Smooth muscle cell (in vitro differentiated cells): ENCODE data around the gene SPOUT1. TPM values are rescaled to one million over a fixed set of nuclear protein-coding genes. Genes with fewer than 3 reads are reported as not detected.

ENCODE experiments used
- DNase-seq: peaks from one replicate; lab custom pipeline; 2025; ENCODE audit not compliant: unreplicated experiment; lab: John Stamatoyannopoulos, UW
- H2AFZ ChIP-seq: fragments of 200-600 bp; sonication (generic); 2 replicates; pipeline ENCODE4 v1.6.0; 2016; ENCODE audit warnings: antibody characterized with exemption, low read depth, mild to moderate bottlenecking
- H3F3A ChIP-seq: fragments of 200-600 bp; sonication (generic); 2 replicates; pipeline ENCODE4 v1.6.0; 2017; ENCODE audit warnings: antibody characterized with exemption, low read depth
- H3K27ac ChIP-seq: fragments of 200-600 bp; sonication (generic); 2 replicates; pipeline ENCODE4 v1.5.1; 2016; ENCODE audit warnings: low read depth, mild to moderate bottlenecking
- H3K27me3 ChIP-seq: fragments of 200-600 bp; sonication (generic); 2 replicates; pipeline ENCODE4 v1.6.1; 2016; ENCODE audit warnings: low read depth, mild to moderate bottlenecking
- H3K36me3 ChIP-seq: fragments of 200-600 bp; sonication (generic); 2 replicates; pipeline ENCODE4 v1.5.1; 2016; ENCODE audit warnings: low read depth
- H3K4me1 ChIP-seq: fragments of 200-600 bp; sonication (generic); 2 replicates; pipeline ENCODE4 v1.5.1; 2016; ENCODE audit warnings: low read depth
- H3K4me2 ChIP-seq: fragments of 200-600 bp; sonication (generic); 2 replicates; pipeline ENCODE4 v1.6.0; 2016; ENCODE audit warnings: mild to moderate bottlenecking
- H3K4me3 ChIP-seq: fragments of 200-600 bp; sonication (generic); 2 replicates; pipeline ENCODE4 v1.5.1; 2016; ENCODE audit warnings: mild to moderate bottlenecking
- H3K79me2 ChIP-seq: fragments of 200-600 bp; sonication (generic); 2 replicates; pipeline ENCODE4 v1.6.0; 2016; ENCODE audit warnings: low read depth, mild to moderate bottlenecking
- H3K9ac ChIP-seq: fragments of 200-600 bp; sonication (generic); 2 replicates; pipeline ENCODE4 v1.6.0; 2016; ENCODE audit warnings: low read depth
- H3K9me3 ChIP-seq: fragments of 200-600 bp; sonication (generic); replicated peaks from 2 replicates; pipeline ENCODE4 v1.5.1; 2016; ENCODE audit warnings: low read depth
- H4K20me1 ChIP-seq: fragments of 200-600 bp; sonication (generic); 2 replicates; pipeline ENCODE4 v1.6.0; 2016; ENCODE audit warnings: low read depth
- CTCF ChIP-seq: fragments of 200-600 bp; sonication (generic); IDR thresholded peaks from 2 replicates; pipeline ENCODE4 v1.5.1; 2017; ENCODE audit warnings: borderline replicate concordance, mild to moderate bottlenecking, antibody characterized with exemption; ENCODE audit not compliant: insufficient read depth, poor library complexity, severe bottlenecking
- WGBS: methylation state at CpG from one replicate; pipeline ENCODE4 v1.1.7; 2016; ENCODE audit warnings: low lambda C conversion rate; 5-methylcytosine and 5-hydroxymethylcytosine counted together
- polyA plus RNA-seq: library from polyadenylated mRNA; unstranded; fragments of >200 nt; fragmentation: Nextera tagmentation; extraction: Ambion mirVana; gene quantifications from 2 replicates; pipeline ENCODE4 v1.2.1, GENCODE V29; 2016
- total RNA-seq: library from RNA; depleted of rRNA; stranded (reverse); fragments of >200 nt; gene quantifications from 2 replicates; pipeline ENCODE4 v1.2.3, GENCODE V29; 2014

Gene SPOUT1
- total and polyA plus RNA-seq, 2 experiments from 2014 or later = 8.7 to 50.4 TPM

DNA sequence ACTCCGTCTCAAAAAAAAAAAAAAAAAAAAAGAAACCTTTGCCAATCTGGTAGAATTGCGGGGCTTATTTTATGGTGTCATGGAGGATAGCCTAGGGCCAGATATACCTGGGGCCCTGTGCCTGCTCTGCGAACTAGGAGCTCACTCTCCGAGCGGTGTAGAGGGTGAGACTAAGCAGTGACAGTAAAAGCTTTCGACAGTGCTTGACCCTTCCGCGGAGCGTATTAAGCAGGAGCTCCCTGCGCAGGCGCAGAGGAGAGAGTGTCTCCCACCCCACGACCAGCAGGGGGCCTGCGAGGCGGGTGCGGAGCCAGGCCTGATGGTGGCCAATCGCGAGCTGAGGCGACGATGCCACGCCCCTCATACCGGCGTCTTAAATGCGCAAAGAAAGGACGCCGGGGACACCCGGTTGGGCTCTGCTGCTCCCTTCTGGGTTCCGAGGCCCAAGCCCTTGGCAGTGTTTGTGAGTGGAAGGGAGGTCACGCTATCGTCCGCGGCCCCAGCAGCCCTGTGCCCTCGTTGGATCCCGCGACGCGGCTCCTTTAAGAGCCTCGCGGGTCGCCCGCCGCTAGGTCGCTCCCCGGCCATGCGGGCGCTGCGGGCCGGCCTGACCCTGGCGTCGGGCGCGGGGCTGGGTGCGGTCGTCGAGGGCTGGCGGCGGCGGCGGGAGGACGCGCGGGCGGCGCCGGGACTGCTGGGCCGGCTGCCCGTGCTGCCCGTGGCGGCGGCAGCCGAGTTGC, 11.3 kb downstream of the SPOUT1 start, which contains the start of gene ENDOG:
ENDOG (plus strand) TSS at position 402 of the 740 bp plus-strand sequence; CDS start at position 587, 185 bp downstream.
- Histone ChIP-seq H3K27me3 (no peaks in the 10 kb centered on the region), H3K9me3 (no peaks in the 10 kb centered on the region), H3K9ac (peak within 1 kb of the TSS; percentile 31), H3K4me3 (peak within 1 kb of the TSS; percentile 72), H3K79me2 (no peaks in the 10 kb centered on the region), H3F3A (no peaks in the 10 kb centered on the region), H3K4me1 (peaks cover 3% of the 10 kb centered on the region), H3K4me2 (peak within 1 kb of the TSS; percentile 93), H4K20me1 (no peaks in the 10 kb centered on the region), H3K36me3 (no peaks in the 10 kb centered on the region), H3K27ac (no peak within 1 kb of the TSS), H2AFZ (peak within 1 kb of the TSS; percentile 69)
- peak; percentile 93 for DNase-seq
- WGBS = 2% methylated on average over 42 of the region's 70 CpGs
- TF ChIP-seq CTCF = peak; percentile 92

DNA sequence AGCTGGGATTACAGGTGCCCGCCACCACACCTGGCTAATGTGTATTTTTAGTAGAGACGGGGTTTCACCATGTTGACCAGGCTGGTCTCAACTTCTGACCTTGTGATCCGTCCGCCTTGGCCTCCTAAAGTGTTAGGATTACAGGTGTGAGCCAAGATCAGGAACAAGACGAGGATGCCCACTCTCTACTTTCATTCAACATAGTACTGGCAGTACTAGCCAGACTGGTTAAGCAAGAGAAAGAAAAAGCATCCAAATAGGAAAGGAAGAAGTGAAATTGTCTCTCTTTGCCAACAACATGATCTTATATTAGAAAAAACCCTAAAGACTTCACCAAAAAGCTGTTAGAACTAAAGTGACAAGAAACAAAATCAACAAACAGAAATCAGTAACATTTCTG, 18.7 kb downstream of the SPOUT1 start:
- Histone ChIP-seq H3K9me3 (no peaks in the 10 kb centered on the region), H3K36me3 (no peaks in the 10 kb centered on the region), H3F3A (peaks cover 5% of the 10 kb centered on the region), H3K4me3 (no peak overlapping the region), H3K27me3 (no peaks in the 10 kb centered on the region), H4K20me1 (no peaks in the 10 kb centered on the region), H3K79me2 (no peaks in the 10 kb centered on the region), H3K4me1 (no peaks in the 10 kb centered on the region), H3K4me2 (no peak overlapping the region), H2AFZ (no peak overlapping the region), H3K27ac (no peak overlapping the region), H3K9ac (no peak overlapping the region)
- no peak for TF ChIP-seq CTCF
- 90% methylated on average over 5 of the region's 5 CpGs for WGBS
- no peak for DNase-seq

- peaks cover 5% of the 10 kb centered on the region for H3F3A ChIP-seq
- no peak overlapping the region for H2AFZ ChIP-seq
- H3K27ac ChIP-seq = no peak overlapping the region
- H3K36me3 ChIP-seq = no peaks in the 10 kb centered on the region
- DNase-seq = no peak
- H3K4me3 ChIP-seq = no peak overlapping the region
- no peaks in the 10 kb centered on the region for H3K27me3 ChIP-seq
- H3K4me1 ChIP-seq = no peaks in the 10 kb centered on the region
- H3K9me3 ChIP-seq = no peaks in the 10 kb centered on the region
- no peaks in the 10 kb centered on the region for H4K20me1 ChIP-seq
- H3K4me2 ChIP-seq = no peak overlapping the region
- H3K79me2 ChIP-seq = no peaks in the 10 kb centered on the region
- no peak for TF ChIP-seq CTCF
- WGBS = 86% methylated on average over 2 of the region's 2 CpGs
- H3K9ac ChIP-seq = no peak overlapping the region
Observed at GRCh38 chr9:128809831-128810230, 19.8 kb downstream of the SPOUT1 start.
